ENCODE data around the gene BRICD5. TPM values are rescaled to one million over a fixed set of nuclear protein-coding genes. Genes with fewer than 3 reads are reported as not detected.

BRICD5 gene
- total RNA-seq, 2 experiments from 2014 or later = 6.6 to 6.9 TPM

- ChIA-PET POLR2A (interaction anchor here (1.0 to 1.6 kb wide), 2 partner anchors 10 to 14 kb away, joined by 3 to 7 read pairs; partner anchors contain the start of gene MLST8), CTCF (no interaction called here)
- ATAC-seq = no peak
- peaks cover 11% of the 10 kb centered on the region for H3K27me3 Mint-ChIP-seq
- H3K4me1 Mint-ChIP-seq (ENCODE audit: low read depth) = peaks cover 3% of the 10 kb centered on the region
- no peaks in the 10 kb centered on the region for H3K36me3 Mint-ChIP-seq (ENCODE audit: low read depth)
- H3K9me3 Mint-ChIP-seq = no peaks in the 10 kb centered on the region
- DNase-seq = no peak
- no peak for TF ChIP-seq CTCF (IDR thresholded peaks at IDR 0.05)
- no peak overlapping the region for H3K4me3 Mint-ChIP-seq
- no peak overlapping the region for H3K27ac Mint-ChIP-seq
- intact Hi-C loops (cut with micrococcal nuclease) = no loop called here
Measured at GRCh38 chr16:2191446-2191706, 19.3 kb downstream of the BRICD5 start.

- DNase-seq (no peak), ATAC-seq (no peak)
- ChIA-PET POLR2A (interaction anchor here (1.0 to 1.6 kb wide), 3 partner anchors 9 to 36 kb away, joined by 3 to 7 read pairs (median 5); partner anchors contain the start of genes MLST8 and TRAF7), CTCF (no interaction called here)
- H3K9me3 Mint-ChIP-seq = no peaks in the 10 kb centered on the region
- H3K27me3 Mint-ChIP-seq = peaks cover 10% of the 10 kb centered on the region
- no peak for TF ChIP-seq CTCF (IDR thresholded peaks at IDR 0.05)
- no peak overlapping the region for H3K4me3 Mint-ChIP-seq
- no peak overlapping the region for H3K27ac Mint-ChIP-seq
- H3K36me3 Mint-ChIP-seq (ENCODE audit: low read depth) = no peaks in the 10 kb centered on the region
- peaks cover 3% of the 10 kb centered on the region for H3K4me1 Mint-ChIP-seq (ENCODE audit: low read depth)
- intact Hi-C loops (cut with micrococcal nuclease) = no loop called here
Measured at GRCh38 chr16:2190659-2191445, 19.8 kb downstream of the BRICD5 start.

- Mint-ChIP-seq H3K4me3 (no peak overlapping the region), H3K27me3 (peaks cover 5% of the 10 kb centered on the region), H3K9me3 (no peaks in the 10 kb centered on the region), H3K27ac (no peak overlapping the region), H3K36me3 (ENCODE audit: low read depth) (no peaks in the 10 kb centered on the region), H3K4me1 (ENCODE audit: low read depth) (peaks cover 2% of the 10 kb centered on the region)
- CTCF ChIA-PET = no interaction called here
- intact Hi-C loops (cut with micrococcal nuclease) = no loop called here
- DNase-seq (no peak), ATAC-seq (no peak)
- POLR2A ChIA-PET = interaction anchor here (1.2 to 1.6 kb wide), 2 partner anchors 15 to 35 kb away, joined by 5 to 7 read pairs; partner anchors contain the start of genes MLST8 and TRAF7
- TF ChIP-seq CTCF (IDR thresholded peaks at IDR 0.05) = no peak
Measured at GRCh38 chr16:2190002-2190658, 20.5 kb downstream of the BRICD5 start.

GRCh38 chr16:2189252-2189893 is 21.3 kb downstream of the BRICD5 start:
- TF ChIP-seq CTCF (IDR thresholded peaks at IDR 0.05) = no peak
- POLR2A ChIA-PET = interaction anchor here (1.2 kb wide), 1 partner anchor 34 kb away, joined by 5 read pairs; the partner anchor contains the start of gene TRAF7
- Mint-ChIP-seq H3K4me1 (ENCODE audit: low read depth) (no peaks in the 10 kb centered on the region), H3K36me3 (ENCODE audit: low read depth) (no peaks in the 10 kb centered on the region), H3K27ac (no peak overlapping the region), H3K9me3 (no peaks in the 10 kb centered on the region), H3K4me3 (no peak overlapping the region), H3K27me3 (no peaks in the 10 kb centered on the region)
- DNase-seq = no peak
- intact Hi-C loops (cut with micrococcal nuclease) = no loop called here
- CTCF ChIA-PET = no interaction called here
- no peak for ATAC-seq

- intact Hi-C loops (cut with micrococcal nuclease) = no loop called here
- ChIA-PET CTCF (no interaction called here), POLR2A (interaction anchor here (0.6 kb wide), 2 partner anchors 129 to 138 kb away, joined by 3 read pairs; no protein-coding TSS in a partner anchor)
- no peaks in the 10 kb centered on the region for H3K27me3 Mint-ChIP-seq
- H3K36me3 Mint-ChIP-seq (ENCODE audit: low read depth) = no peaks in the 10 kb centered on the region
- ATAC-seq = no peak
- TF ChIP-seq CTCF (IDR thresholded peaks at IDR 0.05) = no peak
- no peak for DNase-seq
- H3K27ac Mint-ChIP-seq = no peak overlapping the region
- no peaks in the 10 kb centered on the region for H3K4me1 Mint-ChIP-seq (ENCODE audit: low read depth)
- no peak overlapping the region for H3K4me3 Mint-ChIP-seq
- no peaks in the 10 kb centered on the region for H3K9me3 Mint-ChIP-seq
Measured at GRCh38 chr16:2188395-2188794, 22.3 kb downstream of the BRICD5 start.
